Kidney capillary endothelial cell (primary cell): Measurements from ENCODE around the gene MBNL1.
A peak's percentile ranks its signal among the peaks of the same experiment; 100 is the strongest.
"Not testable (repeated sequence)": the region's sequence is repeated elsewhere in the genome, so short reads cannot be mapped to it uniquely, and the experiment has no call there.

Experiments
- DNase-seq: peaks from one replicate; pipeline ENCODE4 v3.0.0-alpha.2; 2018; ENCODE audit warnings: low spot score

The MBNL1 gene

DNA sequence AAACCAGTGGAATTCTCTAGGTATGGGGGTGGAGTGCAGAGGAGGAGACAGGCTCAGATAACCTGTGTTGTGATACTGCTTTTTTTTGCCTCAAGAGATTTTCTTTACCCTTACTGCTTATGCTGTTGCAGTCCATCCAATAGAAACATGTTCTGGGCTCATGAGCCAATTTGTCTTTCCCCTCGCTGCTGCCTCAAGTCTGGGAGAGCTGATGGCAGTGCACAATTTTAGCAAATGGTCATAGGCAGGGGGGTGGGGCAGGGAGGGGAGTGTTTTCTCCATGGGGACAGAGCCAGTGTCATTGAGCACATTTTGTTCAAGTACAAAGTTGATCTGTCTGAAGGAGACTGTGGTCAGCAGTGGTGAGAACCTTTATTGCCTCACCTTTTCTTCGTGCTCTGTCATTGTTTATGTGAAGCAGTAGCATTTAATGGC, 134.9 kb downstream of the MBNL1 start:
- no peak for DNase-seq

GRCh38 chr3:152404976-152405375, 136.2 kb downstream of the MBNL1 start:
- no peak for DNase-seq

GRCh38 chr3:152405915-152406802, 137.4 kb downstream of the MBNL1 start:
- no peak for DNase-seq

- DNase-seq, result no peak
Measured at GRCh38 chr3:152413240-152413639, 144.5 kb downstream of the MBNL1 start.

DNA sequence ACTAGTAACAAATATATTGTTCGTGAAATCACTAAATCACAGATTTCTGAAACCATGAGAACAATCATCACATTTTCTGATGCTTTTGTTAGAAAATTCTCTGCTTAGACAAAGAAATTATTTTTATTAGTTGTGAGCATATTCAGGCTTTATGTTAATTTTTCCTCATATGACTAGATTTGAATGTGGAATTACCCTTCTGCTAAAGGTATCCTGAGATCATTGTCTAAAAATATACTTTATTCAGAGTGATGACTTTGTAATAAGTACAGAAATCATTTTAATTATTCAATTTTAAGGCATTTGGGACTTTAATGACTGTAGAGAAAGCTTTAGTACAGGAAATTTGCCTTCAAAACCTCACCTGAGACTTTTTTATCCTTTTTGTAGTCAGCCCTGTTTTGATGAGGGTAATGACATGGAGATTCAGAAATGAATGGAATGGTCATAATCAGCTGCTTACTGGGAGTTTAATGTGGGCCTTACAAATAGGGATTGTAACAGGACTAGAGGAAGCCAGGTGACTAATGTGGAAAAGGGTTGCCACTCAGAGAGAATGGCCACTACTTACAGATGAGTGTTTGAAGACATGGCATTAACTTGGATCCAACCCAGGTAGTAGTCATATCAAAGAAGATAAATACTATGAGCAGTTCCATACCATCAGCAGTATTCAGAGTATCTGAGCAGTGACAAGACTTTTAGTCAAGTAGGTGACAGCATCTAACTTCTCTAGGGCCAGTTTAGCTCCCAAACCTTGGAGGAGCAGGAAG, 148.3 kb downstream of the MBNL1 start:
- no peak for DNase-seq

GRCh38 chr3:152419748-152420147, 151.0 kb downstream of the MBNL1 start:
- no peak for DNase-seq

DNA sequence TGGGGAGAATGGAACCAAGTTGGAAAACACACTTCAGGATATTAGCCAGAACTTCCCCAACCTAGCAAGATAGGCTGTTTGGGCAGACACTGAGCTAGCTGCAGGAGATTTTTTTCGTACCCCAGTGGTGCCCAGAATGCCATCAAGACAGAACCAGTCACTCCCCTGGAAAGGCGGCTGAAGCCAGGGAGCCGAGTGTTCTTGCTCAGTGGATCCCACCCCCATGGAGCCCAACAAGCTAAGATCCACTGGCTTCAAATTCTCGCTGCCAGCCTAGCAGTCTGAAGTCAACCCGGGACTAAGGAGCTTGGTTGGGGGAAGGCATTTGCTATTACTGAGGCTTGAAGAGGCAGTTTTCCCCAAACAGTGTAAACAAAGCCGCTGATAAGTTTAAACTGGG, 152.4 kb downstream of the MBNL1 start:
- no peak for DNase-seq

- no peak for DNase-seq
Measured at GRCh38 chr3:152426393-152426792, 157.7 kb downstream of the MBNL1 start.

- DNase-seq, result no peak
Measured at GRCh38 chr3:152428577-152428976, 159.8 kb downstream of the MBNL1 start.

DNA sequence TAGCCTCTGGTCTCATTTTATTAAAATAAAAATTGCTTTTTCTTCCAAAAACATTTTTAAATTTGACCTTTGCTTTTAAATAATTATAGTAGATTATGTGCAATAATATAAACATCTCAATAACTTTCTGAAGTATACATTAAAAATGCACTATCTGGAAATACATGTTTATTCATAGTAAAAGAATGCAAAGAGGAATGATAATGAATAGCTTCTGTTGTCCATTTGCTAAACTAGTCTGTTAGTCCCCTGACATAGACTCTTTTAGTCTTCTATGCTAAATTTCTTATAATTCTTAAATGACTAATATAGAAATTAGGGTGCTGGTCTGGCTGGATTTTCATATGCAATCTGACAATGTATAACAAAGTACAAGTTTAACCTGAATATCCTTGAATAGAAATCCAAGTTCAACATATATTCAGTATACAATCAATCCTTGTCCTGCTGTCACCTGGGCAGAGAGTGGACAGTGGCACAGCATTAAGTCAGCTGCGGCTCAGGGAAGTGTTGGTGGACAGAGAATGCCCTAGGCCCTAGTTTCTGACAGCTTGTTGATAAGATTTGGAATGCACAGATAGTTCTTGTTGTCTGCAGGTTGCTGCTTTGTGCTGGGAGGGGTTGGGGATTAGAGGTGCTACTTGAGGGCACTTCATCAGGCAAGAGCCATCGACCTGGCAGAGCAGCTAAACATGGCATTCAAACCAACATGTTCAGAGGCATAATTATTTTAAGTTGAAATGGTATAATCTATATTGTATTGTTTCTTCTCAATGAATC, 161.7 kb downstream of the MBNL1 start:
- no peak for DNase-seq

DNA sequence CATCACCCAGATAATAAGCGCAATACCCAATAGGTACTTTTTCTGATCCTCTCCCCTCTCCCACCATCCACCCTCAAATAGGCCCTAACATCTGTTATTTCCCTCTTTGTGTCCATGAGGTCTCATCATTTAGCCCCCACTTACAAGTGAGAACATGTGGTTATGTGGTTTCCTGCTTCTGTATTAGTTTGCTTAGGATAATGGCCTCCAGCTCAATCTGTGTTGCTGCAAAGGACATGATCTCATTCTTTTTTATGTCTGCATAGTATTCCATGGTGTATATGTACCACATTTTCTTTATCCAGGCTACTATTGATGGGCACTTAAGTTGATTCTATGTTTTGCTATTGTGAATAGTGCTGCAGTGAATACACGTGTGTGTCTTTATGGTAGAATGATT, 165.4 kb downstream of the MBNL1 start:
- no peak for DNase-seq

DNA sequence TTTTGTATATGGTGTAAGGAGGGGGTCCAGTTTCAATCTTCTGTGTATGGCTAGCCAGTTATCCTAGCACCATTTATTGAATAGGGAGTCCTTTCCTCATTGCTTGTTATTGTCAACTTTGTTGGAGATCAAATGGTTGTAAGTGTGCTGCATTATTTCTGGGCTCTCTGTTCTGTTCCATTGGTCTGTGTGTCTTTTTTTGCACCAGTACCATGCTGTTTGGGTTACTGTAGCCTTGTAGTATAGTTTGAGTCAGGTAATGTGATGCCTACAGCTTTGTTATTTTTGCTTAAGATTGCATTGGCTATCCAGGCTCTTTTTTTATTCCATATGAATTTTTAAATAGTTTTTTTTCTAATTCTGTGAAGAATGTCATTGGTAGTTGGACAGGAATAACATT, 166.5 kb downstream of the MBNL1 start:
- not testable (repeated sequence) for DNase-seq

- peak; percentile 44 for DNase-seq
Measured at GRCh38 chr3:152436707-152437590, 168.2 kb downstream of the MBNL1 start.

DNA sequence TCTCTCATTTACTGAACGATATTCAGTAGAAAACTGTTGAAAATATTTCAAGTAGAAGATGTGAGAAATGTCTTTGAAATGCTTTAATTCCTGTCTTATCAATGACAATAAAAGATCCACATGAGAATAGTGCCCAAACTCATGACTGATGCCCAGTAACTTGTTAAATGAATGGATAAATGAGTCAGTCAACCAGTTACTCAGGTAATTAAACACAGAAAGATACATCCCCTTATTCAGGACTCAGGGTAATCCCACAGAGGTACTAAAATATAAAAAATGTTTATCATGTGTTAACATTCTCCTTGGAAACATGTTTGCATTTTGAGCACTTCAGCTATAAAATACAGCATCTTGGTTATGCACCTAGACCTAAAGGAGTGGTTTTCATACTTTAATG, 169.5 kb downstream of the MBNL1 start:
- no peak for DNase-seq

GRCh38 chr3:152438706-152439105, 170.0 kb downstream of the MBNL1 start:
- DNase-seq, result no peak

GRCh38 chr3:152440243-152440642, 171.5 kb downstream of the MBNL1 start:
- DNase-seq, result not testable (repeated sequence)

- DNase-seq, result no peak
Measured at GRCh38 chr3:152443212-152444023, 174.7 kb downstream of the MBNL1 start.

GRCh38 chr3:152444029-152444641, 175.4 kb downstream of the MBNL1 start:
- peak; percentile 57 for DNase-seq

- no peak for DNase-seq
Measured at GRCh38 chr3:152445212-152445611, 176.5 kb downstream of the MBNL1 start.

DNA sequence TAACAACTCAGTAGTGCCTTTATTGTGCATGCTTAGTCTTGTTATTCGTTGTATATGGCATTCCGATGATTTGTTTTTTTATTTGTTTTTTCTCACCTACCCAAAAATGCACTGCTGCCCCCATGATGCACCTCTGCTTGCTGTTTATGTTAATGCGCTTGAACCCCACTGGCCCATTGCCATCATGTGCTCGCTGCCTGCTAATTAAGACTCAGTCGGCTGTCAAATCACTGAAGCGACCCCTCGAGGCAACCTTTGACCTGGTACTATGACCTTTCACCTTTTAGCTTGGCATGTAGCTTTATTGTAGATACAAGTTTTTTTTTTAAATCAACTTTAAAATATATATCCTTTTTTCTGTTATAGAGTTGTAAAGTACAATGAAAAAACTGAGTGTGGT, 177.8 kb downstream of the MBNL1 start:
- no peak for DNase-seq
